ENCODE data around the gene SEC16A. TPM values are rescaled to one million over a fixed set of nuclear protein-coding genes. Genes with fewer than 3 reads are reported as not detected.

Gene SEC16A
- total RNA-seq, 1 donor from 2014 or later: 23.2 TPM

DNA sequence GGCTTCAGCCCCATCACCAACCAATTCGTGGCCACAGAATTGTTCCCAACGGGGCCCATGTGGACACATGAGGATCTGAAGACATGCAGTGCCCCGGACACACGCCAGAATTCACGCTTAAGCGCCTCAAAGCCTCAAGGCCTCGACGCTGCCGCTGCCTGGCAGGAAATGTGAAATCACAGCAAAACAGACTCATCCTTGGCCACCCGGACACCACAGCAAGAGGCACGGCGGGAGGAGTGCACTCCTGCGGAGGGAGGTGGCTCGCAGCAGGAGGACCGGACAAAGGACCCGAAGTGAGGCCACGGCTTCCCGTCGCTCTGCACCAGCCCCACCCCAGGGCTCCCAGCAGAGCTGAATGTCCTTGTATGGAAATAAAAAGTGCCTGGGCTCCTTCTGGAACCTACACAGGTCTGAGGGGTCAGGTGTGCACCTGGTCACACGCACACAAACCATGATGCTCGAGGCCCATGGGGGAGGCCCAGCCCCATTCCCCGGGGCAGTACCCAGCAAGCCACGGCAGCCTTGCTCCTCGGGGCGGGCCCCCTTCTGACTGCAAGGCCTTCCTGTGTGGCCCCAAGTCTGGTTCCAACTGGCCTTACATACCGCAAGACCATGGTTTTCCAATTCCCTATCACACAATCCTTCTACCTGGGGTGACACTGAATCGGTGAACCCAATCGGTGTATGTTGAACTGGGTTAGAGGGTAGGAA lies 10.0 kb downstream of the SEC16A start:
- intact Hi-C loops (cut with micrococcal nuclease): no loop called here
- DNase-seq (no peak), ATAC-seq (no peak)

DNA sequence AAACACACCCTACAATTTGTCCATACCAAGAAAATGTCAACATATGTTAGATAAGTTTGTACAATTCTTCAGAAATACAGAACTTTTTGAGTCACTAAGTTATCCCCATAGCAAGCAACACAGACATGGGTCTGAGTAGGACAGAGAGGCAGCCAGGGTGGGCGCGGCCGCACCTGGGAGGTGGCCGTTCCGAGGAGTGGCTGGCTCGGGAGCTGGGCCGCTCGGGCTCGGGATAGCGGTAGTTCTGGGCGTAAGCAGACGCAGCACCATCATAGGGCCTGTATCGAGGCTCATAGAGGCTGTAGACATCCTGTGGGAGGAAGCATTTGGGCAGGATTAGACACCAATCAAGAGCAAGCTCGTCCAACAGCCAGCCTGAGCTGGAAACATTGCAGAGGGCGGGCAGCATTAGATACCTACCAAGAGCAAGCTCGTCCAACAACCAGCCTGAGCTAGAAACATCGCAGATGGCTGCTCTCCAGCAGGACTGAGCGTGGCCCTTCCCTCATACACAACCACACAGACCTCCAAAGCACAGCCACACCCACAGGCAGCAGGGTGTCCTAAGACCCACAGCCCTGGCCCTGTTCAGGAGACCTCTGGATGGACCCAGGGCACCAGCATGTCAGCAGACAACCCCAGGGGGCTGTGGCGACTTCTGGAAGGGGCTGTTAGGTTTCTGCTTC lies 10.9 kb downstream of the SEC16A start:
- ATAC-seq (no peak), DNase-seq (no peak)
- intact Hi-C loops (cut with micrococcal nuclease): no loop called here

DNA sequence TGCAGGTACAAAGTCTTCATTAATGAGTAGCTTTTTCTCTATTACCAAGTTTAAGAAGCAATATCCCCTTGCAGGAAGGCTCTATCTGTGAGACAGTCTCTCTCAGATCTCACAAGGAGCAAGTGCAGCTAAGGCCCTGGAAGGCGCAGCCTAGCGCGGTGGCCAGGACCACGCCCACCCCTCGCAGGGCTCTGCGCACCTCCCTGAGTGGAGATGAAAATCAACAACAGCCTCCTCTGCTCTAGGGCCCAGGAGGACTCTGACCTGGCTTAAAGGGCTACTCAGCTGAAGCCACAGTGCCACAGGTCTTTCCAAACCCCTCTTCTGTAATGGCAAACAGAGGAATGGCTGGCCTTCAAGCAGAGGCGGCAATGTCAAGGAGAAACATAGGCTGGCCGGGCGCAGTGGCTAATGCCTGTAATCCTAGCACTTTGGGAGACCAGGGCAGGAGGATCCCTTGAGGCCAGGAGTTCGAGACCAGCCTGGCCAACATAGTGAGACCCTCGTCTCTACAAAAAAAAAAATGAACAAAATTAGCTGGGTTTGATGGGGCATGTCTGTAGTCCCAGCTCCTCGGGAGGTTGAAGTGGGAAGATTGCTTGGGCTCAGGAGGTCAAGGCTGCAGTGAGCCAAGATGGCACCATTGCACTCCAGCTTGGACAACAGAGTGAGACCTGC lies 11.9 kb downstream of the SEC16A start:
- DNase-seq (no peak), ATAC-seq (no peak)
- intact Hi-C loops (cut with micrococcal nuclease): no loop called here

DNA sequence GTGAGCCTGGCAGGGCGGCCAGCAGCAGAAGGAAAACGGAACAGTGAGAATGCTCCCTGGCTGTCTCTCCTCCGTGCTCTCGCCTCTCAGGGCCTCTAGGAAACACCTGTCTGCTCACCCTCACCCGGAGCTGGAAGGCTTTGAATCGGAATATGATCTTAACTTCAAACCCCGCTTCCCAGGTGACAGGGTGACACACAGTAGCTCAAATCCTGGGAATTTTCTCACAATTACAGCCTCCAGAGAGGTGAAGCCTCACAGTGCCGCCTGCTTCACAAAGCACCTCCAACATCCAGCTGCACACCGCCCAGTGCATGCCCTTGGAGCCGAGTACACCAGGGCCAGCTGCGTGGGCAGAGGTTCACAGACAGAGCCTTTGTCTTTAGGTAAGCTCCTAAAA lies 12.5 kb downstream of the SEC16A start:
- intact Hi-C loops (cut with micrococcal nuclease): no loop called here
- no peak for DNase-seq
- no peak for ATAC-seq

DNA sequence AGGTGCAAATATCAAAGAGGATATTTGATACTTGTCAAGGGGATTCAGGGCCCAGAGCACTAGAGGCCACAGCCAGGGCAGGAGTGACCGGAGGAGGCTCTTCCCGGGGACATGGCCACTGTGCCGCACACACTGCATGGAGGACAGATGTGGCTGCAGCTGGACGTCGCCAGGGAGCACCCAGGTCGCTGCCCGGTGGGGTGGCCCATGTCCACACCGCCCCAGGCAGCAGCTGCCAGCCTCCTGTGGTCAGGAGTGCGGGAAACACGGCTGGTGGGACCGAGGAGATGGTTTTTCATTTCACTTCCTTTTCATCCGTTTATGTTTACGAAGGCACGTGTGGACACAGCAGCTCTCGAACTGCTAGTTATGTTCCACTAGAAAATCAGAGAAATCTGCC lies 15.1 kb downstream of the SEC16A start:
- intact Hi-C loops (cut with micrococcal nuclease): no loop called here
- DNase-seq: no peak
- no peak for ATAC-seq

DNA sequence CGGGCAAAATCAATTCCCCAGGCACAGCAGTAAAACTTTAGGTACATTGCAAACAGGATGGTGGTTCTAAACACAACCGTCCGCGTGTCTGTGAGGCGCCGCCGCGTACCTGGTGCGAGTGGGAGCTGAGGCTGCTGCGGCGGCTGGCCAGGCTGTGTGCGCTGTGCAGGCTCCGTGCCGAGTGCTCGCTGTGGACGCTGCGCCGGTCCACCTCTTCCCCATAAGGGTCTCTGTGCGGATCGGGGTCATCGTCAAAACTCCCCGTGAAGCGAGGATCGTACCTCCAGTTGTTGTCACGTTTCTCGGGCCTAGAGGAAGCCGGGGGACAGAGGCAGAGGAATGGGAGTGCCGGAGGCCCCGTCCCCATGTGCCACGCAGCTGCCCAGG lies 16.7 kb downstream of the SEC16A start:
- intact Hi-C loops (cut with micrococcal nuclease): no loop called here
- ATAC-seq (no peak), DNase-seq (no peak)

DNA sequence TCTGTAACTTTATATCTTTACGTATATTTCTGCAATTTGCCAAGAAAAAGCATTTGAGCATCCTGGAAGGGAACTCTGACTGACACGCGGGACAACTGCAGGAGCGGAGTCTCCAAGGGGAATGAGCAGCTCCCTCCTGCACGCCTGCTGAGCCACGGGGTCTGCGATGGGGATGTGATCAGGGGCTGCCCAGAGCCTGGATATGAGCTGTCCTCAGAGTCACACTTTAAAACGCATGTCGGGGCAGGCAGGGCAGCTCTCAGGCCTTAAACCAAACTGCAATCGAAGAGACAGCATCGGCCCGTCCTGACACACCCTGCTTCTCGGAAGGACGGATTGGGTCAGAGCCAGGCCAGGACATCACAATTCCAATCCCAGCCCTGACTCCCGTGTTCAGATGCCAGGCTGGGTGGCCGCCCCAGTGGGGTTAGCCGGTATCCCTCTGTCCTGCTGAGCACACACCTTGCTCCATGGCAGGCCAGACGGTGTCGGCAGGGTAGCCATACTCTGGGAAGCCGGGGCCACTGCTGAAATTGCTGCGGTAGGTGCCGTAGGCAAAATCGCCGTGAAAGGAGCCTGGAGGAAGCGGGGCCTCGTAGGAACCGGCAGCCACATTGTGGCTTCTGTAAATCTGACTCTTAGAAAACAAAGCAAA lies 17.2 kb downstream of the SEC16A start:
- DNase-seq (no peak), ATAC-seq (no peak)
- intact Hi-C loops (cut with micrococcal nuclease): no loop called here

DNA sequence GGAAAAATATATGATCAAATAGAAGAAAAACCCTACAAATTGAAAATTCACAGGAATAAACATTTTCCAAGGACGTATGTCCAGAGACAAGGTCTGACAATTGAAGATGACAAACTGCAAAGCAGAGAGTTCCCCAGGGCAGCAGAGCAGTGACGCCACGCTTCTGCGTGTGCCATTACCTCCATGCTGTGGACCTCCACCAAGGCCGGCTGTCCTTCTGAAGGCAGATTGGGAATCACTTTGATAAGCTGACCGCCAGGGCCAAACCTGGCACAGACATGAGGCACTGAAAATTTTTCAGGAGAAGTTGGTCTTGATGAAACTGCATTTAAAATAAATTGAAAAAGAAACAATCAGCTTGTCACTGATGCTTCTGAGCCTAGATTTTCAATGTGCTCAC lies 18.6 kb downstream of the SEC16A start:
- intact Hi-C loops (cut with micrococcal nuclease): no loop called here
- no peak for ATAC-seq
- no peak for DNase-seq

DNA sequence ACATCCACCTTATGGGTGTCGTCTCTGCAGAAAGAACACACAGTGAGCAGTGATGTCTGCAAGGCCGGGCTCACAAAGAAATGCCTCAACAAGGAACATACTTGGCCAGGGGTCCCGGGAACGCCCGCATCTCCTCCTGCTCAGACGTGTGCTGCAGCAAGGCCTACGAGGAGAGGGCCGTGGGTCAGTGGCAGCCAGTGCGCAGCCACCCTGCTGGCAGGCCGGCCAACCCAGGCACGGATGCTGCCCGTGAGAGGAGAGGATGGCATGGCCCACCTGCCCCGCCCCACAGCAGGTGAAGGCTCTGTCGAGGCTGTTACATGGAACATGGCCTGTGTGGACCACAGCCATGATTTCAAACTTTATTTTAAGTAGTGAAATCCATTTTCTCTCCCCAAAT lies 19.3 kb downstream of the SEC16A start:
- no peak for DNase-seq
- ATAC-seq: no peak
- intact Hi-C loops (cut with micrococcal nuclease): no loop called here

DNA sequence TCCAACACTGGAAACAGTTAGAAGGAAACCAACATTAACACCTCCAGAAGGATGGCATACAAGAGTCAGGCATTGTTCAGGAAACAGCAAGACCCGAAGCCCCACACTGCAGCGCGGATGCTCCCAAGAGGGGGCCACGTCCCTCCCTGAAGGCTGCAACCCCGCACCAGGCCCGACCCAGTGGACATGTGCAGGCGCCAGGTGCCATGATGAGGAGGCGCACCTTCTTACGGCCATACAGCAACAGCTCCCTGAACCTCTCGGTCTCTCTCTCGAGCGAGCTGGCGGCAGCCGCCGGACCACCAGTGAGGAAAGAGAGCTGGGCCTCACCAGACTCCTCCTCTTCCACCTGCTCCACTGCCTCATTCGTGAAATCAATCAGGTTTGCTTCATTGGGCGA lies 20.2 kb downstream of the SEC16A start:
- intact Hi-C loops (cut with micrococcal nuclease): no loop called here
- ATAC-seq: no peak
- no peak for DNase-seq

DNA sequence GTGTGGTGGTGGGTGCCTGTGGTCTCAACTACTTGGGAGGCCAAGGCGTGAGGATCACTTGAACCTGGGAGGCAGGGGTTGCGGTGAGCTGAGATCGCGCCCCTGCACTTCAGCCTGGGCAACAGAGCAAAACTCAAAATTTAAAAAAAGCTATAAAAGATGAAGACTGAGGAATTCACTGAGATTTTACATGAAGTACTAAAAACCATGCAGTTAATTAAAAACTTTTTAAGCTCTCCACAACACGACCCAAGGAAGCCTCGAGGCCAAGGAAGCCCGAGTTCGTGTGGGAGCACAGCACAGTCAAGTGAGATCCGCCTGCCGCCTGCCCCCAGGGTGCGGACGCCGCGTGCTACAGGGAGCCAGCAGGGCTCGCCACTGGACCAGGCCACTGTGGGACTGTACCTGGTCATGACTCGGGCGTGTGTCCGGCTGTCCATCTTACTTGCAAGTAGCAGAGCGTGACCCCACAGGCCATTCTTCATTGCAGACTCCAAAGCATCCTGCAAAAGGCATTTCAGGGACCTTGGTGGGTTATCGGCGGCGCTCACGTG lies 22.0 kb downstream of the SEC16A start:
- DNase-seq: no peak
- intact Hi-C loops (cut with micrococcal nuclease): no loop called here
- ATAC-seq: no peak

DNA sequence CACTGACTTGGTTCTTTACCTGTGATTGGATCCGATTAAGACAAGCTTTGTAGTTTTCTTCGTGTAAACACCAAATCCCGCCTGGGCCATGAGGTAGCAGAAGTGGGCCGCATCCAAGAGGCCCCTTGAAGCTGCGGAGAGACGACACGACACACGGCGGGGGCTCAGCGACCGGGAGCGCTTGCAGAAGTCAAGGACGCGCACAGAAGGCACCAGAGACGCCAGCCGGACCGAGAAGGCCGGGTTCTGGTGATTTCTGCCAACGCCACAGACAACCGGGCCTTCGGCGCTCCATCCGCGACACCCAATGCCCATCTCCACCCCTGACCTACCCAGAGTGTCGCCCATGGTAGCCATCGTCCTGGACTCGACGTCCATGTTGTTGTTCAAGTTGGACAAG lies 23.4 kb downstream of the SEC16A start:
- no peak for DNase-seq

DNA sequence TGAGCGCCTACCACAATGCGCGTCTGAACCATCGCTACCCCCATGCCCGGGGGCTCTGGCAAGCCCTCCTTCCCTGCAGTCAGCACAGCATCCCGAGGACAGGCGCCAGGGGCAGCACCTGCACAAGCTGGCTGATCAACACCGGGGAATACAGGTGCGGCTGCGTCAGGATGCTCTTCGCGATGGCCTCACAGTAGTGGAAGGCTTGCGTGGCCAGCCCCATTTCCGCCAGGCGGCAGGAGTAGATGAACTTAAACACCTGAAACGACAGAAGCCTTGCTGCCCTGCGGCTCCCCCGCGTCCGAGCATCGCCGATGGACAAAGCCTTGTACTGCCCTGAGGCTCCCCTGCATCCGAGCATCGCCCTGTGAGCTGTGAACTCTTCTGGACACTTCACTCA lies 25.5 kb downstream of the SEC16A start:
- DNase-seq (no peak), ATAC-seq (no peak)

More for the DNA sequence above, 23.4 kb downstream of the SEC16A start:
- no peak for ATAC-seq
- intact Hi-C loops (cut with micrococcal nuclease): no loop called here

DNA sequence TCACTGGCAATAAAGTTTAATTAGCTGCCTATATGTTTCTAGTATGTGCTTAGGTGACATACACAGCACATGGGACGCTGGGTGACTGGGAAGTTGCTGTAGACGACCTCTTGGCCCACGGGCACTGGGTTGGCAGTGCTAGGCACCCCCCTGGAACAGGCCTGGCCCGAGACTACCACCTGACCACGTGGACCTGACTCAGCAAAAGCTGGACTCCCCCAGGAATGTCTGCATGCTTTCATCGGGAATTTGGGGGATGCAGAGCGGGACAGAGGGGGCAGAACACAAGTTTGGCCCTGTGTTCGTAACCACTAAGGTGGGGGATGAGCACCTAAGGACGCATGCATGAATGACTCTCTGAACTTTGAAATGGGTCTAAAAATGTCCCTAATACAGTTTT lies 26.6 kb downstream of the SEC16A start:
- DNase-seq: no peak
- no peak for ATAC-seq
- intact Hi-C loops (cut with micrococcal nuclease): no loop called here

More for the DNA sequence above, 25.5 kb downstream of the SEC16A start:
- intact Hi-C loops (cut with micrococcal nuclease): no loop called here

DNA sequence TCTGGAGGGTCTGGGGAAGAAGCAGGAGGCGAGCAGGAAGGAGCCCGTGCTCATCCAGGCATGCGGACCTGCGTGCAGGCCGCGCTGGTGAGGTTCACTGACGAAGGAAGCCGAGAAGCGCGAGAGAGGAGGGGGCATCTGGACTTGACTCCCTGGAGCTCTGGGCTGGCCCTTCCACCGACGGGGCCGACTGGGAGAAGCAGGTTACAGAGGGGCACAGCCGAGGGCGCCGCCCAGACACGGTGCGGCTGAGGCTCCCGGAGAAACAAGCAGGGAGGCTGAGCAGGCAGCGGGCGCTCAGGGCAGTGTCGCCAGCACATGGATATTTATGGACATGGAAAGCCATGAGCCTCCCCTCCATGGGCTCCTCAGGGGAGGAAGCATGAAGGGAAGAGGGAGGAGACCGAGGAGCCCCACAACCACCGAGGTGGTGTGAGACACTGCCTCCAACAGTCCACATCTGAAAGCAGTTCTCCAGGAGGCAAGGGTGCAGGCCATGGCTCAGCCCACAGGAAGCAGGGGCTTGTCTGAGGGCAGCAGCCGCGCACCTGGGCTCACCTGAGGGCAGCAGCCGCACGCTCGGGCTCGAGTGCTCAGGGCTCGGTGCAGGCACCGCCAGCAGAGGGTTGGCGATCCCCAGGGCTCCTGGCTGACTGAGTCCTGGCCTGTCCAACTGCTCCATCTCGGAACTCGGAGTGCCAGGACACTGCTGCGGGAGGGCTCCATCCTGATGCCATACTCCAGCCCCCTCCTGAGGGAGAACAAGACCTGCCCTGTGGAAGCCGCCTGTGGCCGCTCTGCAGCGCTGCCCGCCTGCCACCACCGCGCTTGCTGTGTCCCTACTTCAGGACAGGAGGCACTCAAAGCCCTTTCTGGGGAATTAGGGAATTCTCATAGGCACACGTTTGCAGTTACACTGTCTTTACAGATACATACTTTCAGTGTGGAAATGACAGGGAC lies 27.5 kb downstream of the SEC16A start:
- ATAC-seq (no peak), DNase-seq (no peak)
- intact Hi-C loops (cut with micrococcal nuclease): no loop called here

DNA sequence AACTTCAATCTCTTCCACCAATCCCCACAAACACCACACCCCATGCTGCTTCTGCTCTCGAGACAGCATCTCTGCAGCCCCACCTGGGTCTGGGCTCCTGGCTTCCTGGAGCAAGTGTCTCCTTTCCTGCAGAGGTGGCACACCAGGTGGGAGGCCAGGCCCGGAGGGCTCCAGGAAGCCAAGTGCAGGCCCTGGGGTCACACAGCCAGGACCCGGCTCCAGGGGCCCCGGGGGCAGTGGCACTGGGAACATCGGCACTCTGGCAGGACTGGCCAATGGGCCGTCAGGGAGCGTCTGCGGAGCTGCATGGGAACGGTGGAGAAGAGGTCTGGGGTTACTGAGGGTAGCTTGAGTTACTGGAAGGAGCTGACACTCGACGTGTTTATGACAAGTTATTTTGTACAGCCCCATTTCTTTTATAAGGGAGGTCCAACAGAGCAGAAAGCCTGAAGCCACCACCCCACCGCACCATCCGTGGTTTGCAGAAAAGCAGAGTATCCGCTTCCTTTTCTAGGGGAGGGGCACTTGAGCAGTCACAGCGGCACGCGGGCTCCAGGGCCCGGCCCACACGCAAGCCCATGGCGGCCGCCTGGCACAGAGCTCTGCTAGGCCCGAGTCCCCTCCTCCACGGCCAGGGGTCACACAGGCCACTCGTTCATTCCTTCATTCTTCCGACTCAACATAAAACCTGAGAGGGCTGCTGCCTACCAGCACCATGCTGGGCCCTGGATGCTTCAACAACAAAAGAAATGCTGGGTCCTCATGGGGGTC lies 28.6 kb downstream of the SEC16A start:
- no peak for ATAC-seq
- intact Hi-C loops (cut with micrococcal nuclease): no loop called here
- DNase-seq: no peak

DNA sequence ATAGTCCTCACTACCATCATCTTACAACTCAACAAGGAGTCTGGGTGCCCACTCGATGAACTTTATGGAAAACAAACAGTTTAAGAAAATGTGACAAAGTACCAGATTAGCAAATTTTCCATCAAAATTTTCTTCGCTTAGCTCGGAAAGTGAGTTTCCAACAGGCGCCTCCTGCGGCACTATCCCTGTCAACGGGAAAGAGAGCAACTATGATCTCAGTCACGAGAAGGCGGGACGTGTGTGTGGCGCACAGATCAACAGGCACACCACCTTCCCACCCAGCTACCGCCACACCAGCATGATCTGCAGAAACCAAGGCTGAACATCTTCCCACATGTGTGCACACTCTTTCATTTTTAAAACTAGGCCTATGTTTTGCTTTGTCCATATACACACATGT lies 29.5 kb downstream of the SEC16A start:
- ATAC-seq: no peak
- DNase-seq: no peak
- intact Hi-C loops (cut with micrococcal nuclease): no loop called here
